CD14-positive monocyte (primary cell): ENCODE data around the gene NPAS2. TPM values are rescaled to one million over a fixed set of nuclear protein-coding genes. Genes with fewer than 3 reads are reported as not detected.

Source experiments
- DNase-seq, 3 donors: peaks; one replicate each; pipeline ENCODE4 v3.0.0-alpha.2; 2011 to 2022
- H2AFZ ChIP-seq: 2 replicates; pipeline ENCODE4 v1.6.0; 2012; ENCODE audit warnings: mild to moderate bottlenecking, low read depth, low read length, inconsistent platforms; ENCODE audit not compliant: insufficient read depth, poor library complexity, severe bottlenecking
- H3K27ac ChIP-seq, 2 donors: 1 replicate in 1 of 2; 2 replicates in 1 of 2; pipeline ENCODE4 v1.5.1; 2012 to 2013; ENCODE audit warnings: low read length in 2 of 2, control low read depth in 1 of 2, inconsistent platforms in 1 of 2, low read depth in 1 of 2, mild to moderate bottlenecking in 1 of 2
- H3K27me3 ChIP-seq, 2 donors: one replicate each; pipeline versions ENCODE4 v1.6.0 to v1.6.1; 2011 to 2013; ENCODE audit warnings: low read length in 2 of 2; ENCODE audit not compliant: control insufficient read depth in 2 of 2, insufficient read depth in 2 of 2
- H3K36me3 ChIP-seq, 2 donors: replicated peaks in 1 of 2; 1 replicate in 1 of 2; 2 replicates in 1 of 2; pipeline versions ENCODE4 v1.5.1 to v1.6.1; 2012 to 2013; ENCODE audit warnings: low read length in 2 of 2, control low read depth in 1 of 2, inconsistent platforms in 1 of 2, mild to moderate bottlenecking in 1 of 2; ENCODE audit not compliant: insufficient read depth in 2 of 2, control insufficient read depth in 1 of 2
- H3K4me1 ChIP-seq, 2 donors: 1 replicate in 1 of 2; 2 replicates in 1 of 2; pipeline versions ENCODE4 v1.5.1 to v1.6.1; 2012 to 2013; ENCODE audit warnings: low read length in 2 of 2, control low read depth in 1 of 2, inconsistent platforms in 1 of 2, mild to moderate bottlenecking in 1 of 2, moderate library complexity in 1 of 2; ENCODE audit not compliant: insufficient read depth in 2 of 2, control insufficient read depth in 1 of 2
- H3K4me2 ChIP-seq: replicated peaks from 2 replicates; pipeline ENCODE3; 2012; ENCODE audit warnings: low read length, moderate library complexity, mild to moderate bottlenecking; ENCODE audit not compliant: poor library complexity, severe bottlenecking; ENCODE audit errors: extremely low read depth
- H3K4me3 ChIP-seq, 3 experiments: fragments of 200-600 bp in 1 of 3; sonication (generic) in 1 of 3; replicated peaks in 1 of 3; 1 replicate in 2 of 3; 2 replicates in 1 of 3; pipeline ENCODE4 v1.5.1; 2011 to 2013; ENCODE audit warnings: low read length in 3 of 3, mild to moderate bottlenecking in 3 of 3, control low read depth in 2 of 3, low read depth in 2 of 3, inconsistent platforms in 1 of 3, moderate library complexity in 1 of 3
- H3K79me2 ChIP-seq: 2 replicates; pipeline ENCODE4 v1.6.0; 2012; ENCODE audit warnings: mild to moderate bottlenecking, control low read depth, inconsistent platforms, low read length, moderate library complexity; ENCODE audit not compliant: insufficient read depth
- H3K9ac ChIP-seq: 2 replicates; pipeline ENCODE4 v1.6.0; 2017; ENCODE audit warnings: low read length, mild to moderate bottlenecking; ENCODE audit not compliant: insufficient read depth, poor library complexity, severe bottlenecking
- H3K9me3 ChIP-seq, 2 donors: replicated peaks in 1 of 2; 1 replicate in 1 of 2; 2 replicates in 1 of 2; pipeline versions ENCODE4 v1.5.1 to v1.6.1; 2012 to 2013; ENCODE audit warnings: low read length in 2 of 2, control low read depth in 1 of 2; ENCODE audit not compliant: control insufficient read depth in 1 of 2, insufficient read depth in 1 of 2
- H4K20me1 ChIP-seq: 2 replicates; pipeline ENCODE4 v1.6.0; 2012; ENCODE audit warnings: mild to moderate bottlenecking, low read length, control low read depth, moderate library complexity; ENCODE audit not compliant: insufficient read depth
- H3K27ac Mint-ChIP-seq, 7 donors: one replicate each; pipeline ENCODE4 v1.8.0; 2020; ENCODE audit warnings: mild to moderate bottlenecking in 7 of 7, mixed read lengths in 7 of 7, moderate library complexity in 6 of 7, inconsistent platforms in 2 of 7
- H3K27me3 Mint-ChIP-seq, 3 donors: one replicate each; pipeline ENCODE4 v1.8.0; 2021 to 2022; ENCODE audit warnings: low read depth in 3 of 3, mild to moderate bottlenecking in 3 of 3, mixed read lengths in 3 of 3, moderate library complexity in 3 of 3, inconsistent platforms in 1 of 3
- H3K36me3 Mint-ChIP-seq, 2 donors: one replicate each; pipeline ENCODE4 v1.8.0; 2020; ENCODE audit warnings: mixed read lengths in 2 of 2, inconsistent platforms in 1 of 2, mild to moderate bottlenecking in 1 of 2
- H3K4me1 Mint-ChIP-seq: one replicate; pipeline ENCODE4 v1.8.0; 2020; ENCODE audit warnings: mild to moderate bottlenecking, mixed read lengths
- H3K4me3 Mint-ChIP-seq, 2 donors: one replicate each; pipeline ENCODE4 v1.8.0; 2020; ENCODE audit warnings: mild to moderate bottlenecking in 2 of 2, mixed read lengths in 2 of 2, moderate library complexity in 1 of 2
- H3K9me3 Mint-ChIP-seq, 7 donors: one replicate each; pipeline ENCODE4 v1.8.0; 2020 to 2022; ENCODE audit warnings: mixed read lengths in 7 of 7, mild to moderate bottlenecking in 6 of 7, moderate library complexity in 6 of 7, inconsistent platforms in 2 of 7
- CTCF ChIP-seq: fragments of 200-600 bp; IDR thresholded peaks from one replicate; pipeline ENCODE4 v1.8.0; 2022; ENCODE audit warnings: antibody characterized with exemption, mild to moderate bottlenecking
- WGBS: methylation state at CpG from one replicate; pipeline ENCODE4 v1.1.5; 2013; ENCODE audit warnings: missing lambda C conversion rate; ENCODE audit not compliant: insufficient coverage; 5-methylcytosine and 5-hydroxymethylcytosine counted together
- intact Hi-C, 2 donors: fragments of 100-400 bp; cut with micrococcal nuclease; formaldehyde crosslinking; loops; one replicate each; pipeline versions ENCODE4 v1.15.0 to v1.15.1; 2023
- polyA plus RNA-seq, 3 donors: library from polyadenylated mRNA; depleted of rRNA in 1 of 3; unstranded in 2 of 3; stranded (reverse) in 1 of 3; fragments of 300-500 nt in 2 of 3; fragments of >200 nt in 1 of 3; fragmentation: Illumina TruSeq in 2 of 3; gene quantifications; 1 replicate in 2 of 3; 2 replicates in 1 of 3; pipeline ENCODE4 v1.2.3, GENCODE V29; 2012 to 2021

NPAS2 gene
- polyA plus RNA-seq, 3 donors: not detected

GRCh38 chr2:100891906-100892642 is 72.1 kb downstream of the NPAS2 start:
- H3K4me3 Mint-ChIP-seq: no peak overlapping the region
- no peaks in the 10 kb centered on the region for H3K36me3 ChIP-seq
- DNase-seq: no peak
- H3K27me3 Mint-ChIP-seq: peaks cover 0 to 4% (median 0%) of the 10 kb centered on the region in 3 donors
- WGBS: 53% methylated on average over 7 of the region's 16 CpGs
- H3K9ac ChIP-seq: no peak overlapping the region
- intact Hi-C loops: no loop called here
- H4K20me1 ChIP-seq: no peaks in the 10 kb centered on the region
- peaks cover 0 to 4% of the 10 kb centered on the region in 2 donors for H3K9me3 ChIP-seq
- no peak overlapping the region for H2AFZ ChIP-seq
- no peak overlapping the region for H3K4me2 ChIP-seq
- no peak overlapping the region for H3K27ac ChIP-seq
- no peaks in the 10 kb centered on the region for H3K36me3 Mint-ChIP-seq
- H3K4me1 Mint-ChIP-seq: no peaks in the 10 kb centered on the region
- H3K9me3 Mint-ChIP-seq: peaks cover 0 to 10% (median 3%) of the 10 kb centered on the region in 7 donors
- H3K27ac Mint-ChIP-seq: no peak overlapping the region
- no peaks in the 10 kb centered on the region for H3K79me2 ChIP-seq
- no peak overlapping the region for H3K4me3 ChIP-seq
- H3K4me1 ChIP-seq: no peaks in the 10 kb centered on the region
- no peaks in the 10 kb centered on the region for H3K27me3 ChIP-seq
- TF ChIP-seq CTCF: no peak

GRCh38 chr2:100893392-100894104 is 73.6 kb downstream of the NPAS2 start:
- no peak for TF ChIP-seq CTCF
- H3K79me2 ChIP-seq: no peaks in the 10 kb centered on the region
- peaks cover 3 to 8% of the 10 kb centered on the region in 2 donors for H3K9me3 ChIP-seq
- H3K27ac ChIP-seq: no peak overlapping the region
- H3K9me3 Mint-ChIP-seq: peaks cover 2 to 15% (median 5%) of the 10 kb centered on the region in 7 donors
- H3K4me3 ChIP-seq: no peak overlapping the region
- no peaks in the 10 kb centered on the region for H3K27me3 ChIP-seq
- H3K27me3 Mint-ChIP-seq: peaks cover 1 to 4% (median 1%) of the 10 kb centered on the region in 3 donors
- H3K4me1 ChIP-seq: no peaks in the 10 kb centered on the region
- no peaks in the 10 kb centered on the region for H3K36me3 ChIP-seq
- no peaks in the 10 kb centered on the region for H4K20me1 ChIP-seq
- intact Hi-C loops: no loop called here
- H2AFZ ChIP-seq: no peak overlapping the region
- H3K36me3 Mint-ChIP-seq: no peaks in the 10 kb centered on the region
- no peak overlapping the region for H3K4me3 Mint-ChIP-seq
- no peak overlapping the region for H3K4me2 ChIP-seq
- 96% methylated on average over 5 of the region's 6 CpGs for WGBS
- DNase-seq: no peak
- no peaks in the 10 kb centered on the region for H3K4me1 Mint-ChIP-seq
- H3K27ac Mint-ChIP-seq: no peak overlapping the region
- no peak overlapping the region for H3K9ac ChIP-seq
